GM10266 (cell line): ENCODE results near the gene ARMS2.

Experiments used
- DNase-seq: peaks from one replicate; pipeline ENCODE4 v3.0.0; 2012; ENCODE audit errors: extremely low spot score
- TF ChIP-seq, protein P1 (sequence below): IDR thresholded peaks from 2 replicates; pipeline ENCODE4 v1.5.1; 2012; ENCODE audit warnings: mild to moderate bottlenecking, low read depth; ENCODE audit not compliant: control insufficient read depth, insufficient read depth; ENCODE audit errors: missing control alignments

The ARMS2 gene

DNA sequence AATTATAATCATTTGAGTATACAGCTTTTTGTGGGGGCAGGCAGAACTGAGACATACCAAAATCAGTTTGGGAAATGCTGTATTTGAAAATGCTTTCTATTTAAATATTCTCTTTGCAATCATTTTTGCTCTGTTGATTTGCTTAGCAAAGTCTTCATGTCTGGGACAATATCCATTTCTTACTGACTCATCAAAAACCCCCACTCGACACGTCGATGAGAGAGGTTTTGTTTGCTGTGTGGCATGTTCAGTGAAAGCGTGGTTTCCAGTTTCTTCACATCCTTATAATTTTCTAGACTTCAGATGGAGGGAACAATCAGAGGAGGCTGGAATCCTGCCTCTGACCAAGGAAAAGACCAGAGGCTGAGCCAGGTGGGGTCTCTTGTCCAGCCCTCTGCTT is 35.8 kb downstream of the ARMS2 start:
- no peak for DNase-seq
- TF ChIP-seq, protein P1, sequence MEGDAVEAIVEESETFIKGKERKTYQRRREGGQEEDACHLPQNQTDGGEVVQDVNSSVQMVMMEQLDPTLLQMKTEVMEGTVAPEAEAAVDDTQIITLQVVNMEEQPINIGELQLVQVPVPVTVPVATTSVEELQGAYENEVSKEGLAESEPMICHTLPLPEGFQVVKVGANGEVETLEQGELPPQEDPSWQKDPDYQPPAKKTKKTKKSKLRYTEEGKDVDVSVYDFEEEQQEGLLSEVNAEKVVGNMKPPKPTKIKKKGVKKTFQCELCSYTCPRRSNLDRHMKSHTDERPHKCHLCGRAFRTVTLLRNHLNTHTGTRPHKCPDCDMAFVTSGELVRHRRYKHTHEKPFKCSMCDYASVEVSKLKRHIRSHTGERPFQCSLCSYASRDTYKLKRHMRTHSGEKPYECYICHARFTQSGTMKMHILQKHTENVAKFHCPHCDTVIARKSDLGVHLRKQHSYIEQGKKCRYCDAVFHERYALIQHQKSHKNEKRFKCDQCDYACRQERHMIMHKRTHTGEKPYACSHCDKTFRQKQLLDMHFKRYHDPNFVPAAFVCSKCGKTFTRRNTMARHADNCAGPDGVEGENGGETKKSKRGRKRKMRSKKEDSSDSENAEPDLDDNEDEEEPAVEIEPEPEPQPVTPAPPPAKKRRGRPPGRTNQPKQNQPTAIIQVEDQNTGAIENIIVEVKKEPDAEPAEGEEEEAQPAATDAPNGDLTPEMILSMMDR = no peak

DNA sequence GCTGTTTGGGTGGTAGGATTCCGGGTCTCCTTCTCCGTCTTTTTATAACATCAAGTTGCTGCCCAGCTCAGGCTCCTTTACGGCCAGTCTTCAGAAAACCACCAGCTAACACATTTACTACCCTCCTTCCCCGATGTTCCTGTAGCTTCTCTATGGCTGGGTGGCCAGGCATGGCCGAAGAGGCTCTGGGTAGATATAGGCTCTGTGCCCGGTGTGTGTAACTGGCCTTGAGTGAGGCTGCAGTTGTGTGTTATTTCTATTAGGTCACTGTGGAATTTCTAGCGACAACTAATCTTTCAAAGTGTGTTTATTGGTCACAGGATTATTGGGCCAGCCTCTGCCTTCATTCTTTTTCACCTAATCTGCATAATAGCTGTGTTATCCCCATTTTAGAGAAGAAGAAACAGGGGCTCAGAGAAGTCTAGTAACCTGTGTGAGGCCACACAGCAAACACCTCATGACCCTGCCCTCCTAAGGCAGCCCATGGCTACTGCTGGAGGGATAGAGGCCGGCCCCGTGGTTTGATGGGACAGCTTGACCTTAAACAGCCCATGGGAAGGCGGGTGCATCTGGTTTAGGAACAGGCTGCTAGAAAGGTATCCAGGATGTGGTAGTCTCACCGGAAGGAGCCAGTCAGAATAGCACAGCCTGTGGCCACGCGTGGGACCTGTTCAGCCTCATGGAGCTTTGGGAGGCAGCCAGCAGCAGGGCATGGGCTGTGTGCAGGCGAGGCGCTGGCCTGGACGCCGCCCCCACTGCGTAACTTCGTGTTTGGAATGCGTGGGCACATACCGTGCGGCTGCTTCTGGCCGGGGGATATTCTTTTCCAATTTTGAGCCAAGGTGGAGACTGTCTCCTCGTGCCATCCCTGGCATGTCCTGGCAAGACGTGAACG is 36.6 kb downstream of the ARMS2 start:
- TF ChIP-seq, protein P1 = no peak
- DNase-seq = no peak

DNA sequence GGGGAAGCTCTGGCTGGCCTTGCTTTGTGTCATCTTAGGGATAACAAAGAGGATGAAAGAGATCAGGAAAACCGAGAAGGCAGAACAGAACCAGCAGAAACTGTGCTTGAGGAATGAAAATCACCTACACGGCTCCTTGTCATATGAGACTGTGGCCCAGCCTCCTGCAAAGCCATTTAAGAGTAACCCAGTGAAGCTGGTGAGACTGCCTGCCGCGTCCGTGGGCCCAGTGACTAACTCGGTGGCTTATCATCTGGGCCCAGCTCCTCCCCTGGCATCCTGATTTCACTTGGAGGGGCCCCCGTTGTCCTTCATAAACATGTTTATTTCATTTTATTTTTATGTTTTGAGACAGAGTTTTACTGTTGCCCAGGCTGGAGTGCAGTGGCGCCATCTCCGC is 37.6 kb downstream of the ARMS2 start:
- TF ChIP-seq, protein P1 = no peak
- no peak for DNase-seq

DNA sequence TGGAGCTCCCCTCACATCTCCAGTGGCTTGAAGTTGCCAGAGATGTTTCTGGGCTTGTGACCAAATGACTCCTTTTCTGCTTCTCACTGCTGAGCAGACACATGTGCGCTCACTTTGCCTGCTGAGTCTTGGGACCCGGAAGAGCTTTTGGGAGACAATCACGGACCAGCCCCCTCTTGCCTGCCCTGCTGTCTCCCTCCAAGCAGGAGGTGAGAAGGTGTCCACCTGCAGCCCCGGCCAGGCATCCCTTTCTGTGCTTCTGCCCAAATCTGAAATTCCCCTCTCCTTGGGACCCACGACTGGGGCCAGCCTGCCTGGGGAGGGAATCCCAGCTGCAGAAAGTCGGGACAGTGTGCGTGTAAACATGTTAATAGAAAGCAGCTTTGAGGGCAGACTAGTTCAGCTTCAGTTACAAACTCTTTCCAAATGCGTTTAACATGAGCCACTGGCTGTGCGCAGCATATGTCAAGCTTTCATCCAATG is 38.6 kb downstream of the ARMS2 start:
- DNase-seq = no peak
- TF ChIP-seq, protein P1 = no peak

DNA sequence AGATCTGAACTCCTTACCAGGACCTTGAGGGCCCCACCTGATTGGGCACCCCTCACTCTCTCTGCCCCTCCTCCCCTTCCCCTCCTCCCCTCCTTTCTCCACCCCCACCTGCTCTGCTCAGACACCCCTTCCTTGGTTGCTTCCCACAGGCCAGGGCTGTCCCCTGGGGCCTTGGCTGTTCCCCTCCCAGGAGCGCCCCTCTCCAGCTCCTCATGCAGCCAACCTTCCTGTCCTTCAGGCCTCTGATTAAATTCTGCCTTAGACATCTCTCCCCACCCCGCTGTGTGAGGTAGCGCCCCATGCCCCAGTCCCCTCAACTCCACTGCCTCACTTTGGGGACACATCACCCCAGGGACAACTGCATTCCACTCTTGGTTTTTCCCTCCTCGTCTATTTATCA is 39.3 kb downstream of the ARMS2 start:
- no peak for DNase-seq
- TF ChIP-seq, protein P1 = no peak

DNA sequence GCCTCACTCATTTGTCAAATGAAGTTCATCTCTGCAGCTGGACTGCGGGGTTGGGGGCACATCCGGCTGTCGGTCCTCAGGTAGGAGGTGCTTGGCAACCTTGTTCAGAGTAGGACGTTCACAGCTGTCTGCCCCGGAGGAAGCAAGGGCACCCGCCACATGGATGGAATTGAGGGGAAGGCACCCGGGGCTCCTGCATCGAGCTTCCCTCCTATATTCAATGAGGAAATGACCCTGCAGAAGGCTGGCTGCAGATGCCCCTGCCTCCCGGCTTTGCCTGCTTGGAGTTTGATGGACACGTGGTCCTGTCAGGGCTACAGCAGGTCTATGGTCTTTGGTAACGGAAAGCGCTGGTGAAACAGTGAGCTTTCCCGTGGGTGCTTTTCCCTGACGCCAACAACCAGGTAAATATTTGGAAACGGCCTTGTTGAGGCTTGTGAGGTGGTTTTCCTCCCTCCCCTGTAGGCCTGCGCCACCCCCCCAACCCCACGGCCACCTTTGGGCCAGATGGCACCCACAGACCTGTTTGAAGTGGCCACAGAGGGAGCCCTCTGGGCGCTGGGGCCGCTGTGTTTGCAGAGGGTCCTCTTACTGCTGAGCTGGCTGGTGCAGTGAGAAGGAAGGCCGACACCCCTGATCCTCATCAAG is 39.8 kb downstream of the ARMS2 start:
- TF ChIP-seq, protein P1 = no peak
- DNase-seq = no peak

DNA sequence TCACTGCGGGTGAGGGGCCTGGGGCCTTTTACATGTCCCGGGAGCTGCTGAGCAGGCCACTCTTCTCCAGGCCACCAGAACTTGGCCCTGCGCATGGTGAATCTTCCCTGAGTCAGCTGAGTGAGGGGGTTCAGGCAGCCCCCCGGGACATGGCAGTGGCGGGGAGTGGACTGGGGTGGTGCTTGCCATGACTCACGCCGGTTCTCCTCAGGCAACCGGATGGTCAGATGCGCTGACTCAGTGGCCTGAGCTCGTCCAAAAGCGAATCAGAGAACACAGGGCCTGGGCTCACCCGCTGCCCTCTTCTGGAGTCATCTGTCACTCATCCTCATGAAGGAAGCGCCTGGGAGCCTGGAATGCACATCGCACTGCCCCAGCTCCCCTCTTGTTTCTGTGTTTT is 40.4 kb downstream of the ARMS2 start:
- DNase-seq = no peak
- TF ChIP-seq, protein P1 = no peak
